ENCODE measurements around the gene MYBL2.

- TF ChIP-seq CTCF (IDR thresholded peaks at IDR 0.05) = no peak
- TF ChIP-seq ZFX (IDR thresholded peaks at IDR 0.05; ENCODE audit: borderline replicate concordance) = no peak
These were observed 65.0 kb downstream of the MYBL2 start for GRCh38 chr20:43731927-43732326.

Measured in 22Rv1 (cell line).